ENCODE measurements around the gene HVCN1. TPM values are rescaled to one million over a fixed set of nuclear protein-coding genes. Genes with fewer than 3 reads are reported as not detected.
"Not testable (repeated sequence)": the region's sequence is repeated elsewhere in the genome, so short reads cannot be mapped to it uniquely, and the experiment has no call there.

The HVCN1 gene
- total RNA-seq, 1 donor from 2014 or later: 2.6 TPM

DNA sequence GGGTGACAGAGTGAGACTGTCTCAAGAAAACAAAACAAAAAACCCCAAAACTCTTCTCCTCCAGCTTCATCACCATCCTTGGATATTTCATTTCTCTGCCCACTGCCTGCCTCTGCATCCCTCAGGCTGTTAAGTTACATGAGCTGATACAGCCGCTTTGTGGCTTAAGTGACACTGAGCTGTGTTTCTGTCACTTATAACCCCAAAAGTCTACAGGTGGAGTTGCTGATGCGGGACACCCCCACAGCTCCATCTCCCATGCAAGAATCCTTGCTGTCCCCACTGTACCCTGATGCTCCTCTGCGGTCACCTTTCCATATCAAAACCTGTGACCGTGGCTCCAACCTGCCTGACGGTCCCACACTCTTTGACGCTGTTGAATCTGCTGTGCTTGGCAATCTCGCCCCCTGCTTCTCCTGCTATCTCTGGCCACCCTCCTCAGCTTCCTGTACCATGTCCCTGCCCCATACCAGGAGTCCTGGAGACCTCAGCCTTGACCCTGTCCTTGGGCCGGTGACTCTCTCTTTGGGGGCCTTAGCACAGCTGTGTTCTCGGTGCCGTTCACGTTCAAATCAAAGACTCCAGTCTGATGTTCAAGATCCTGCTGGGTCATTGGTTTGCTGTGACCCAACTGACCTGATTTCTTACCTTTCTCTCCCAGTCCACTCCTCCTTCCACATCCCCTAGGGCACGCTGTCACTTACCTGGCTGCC lies 20.3 kb downstream of the HVCN1 start:
- DNase-seq (ENCODE audit: low read depth in 2 of 2): no peak

DNA sequence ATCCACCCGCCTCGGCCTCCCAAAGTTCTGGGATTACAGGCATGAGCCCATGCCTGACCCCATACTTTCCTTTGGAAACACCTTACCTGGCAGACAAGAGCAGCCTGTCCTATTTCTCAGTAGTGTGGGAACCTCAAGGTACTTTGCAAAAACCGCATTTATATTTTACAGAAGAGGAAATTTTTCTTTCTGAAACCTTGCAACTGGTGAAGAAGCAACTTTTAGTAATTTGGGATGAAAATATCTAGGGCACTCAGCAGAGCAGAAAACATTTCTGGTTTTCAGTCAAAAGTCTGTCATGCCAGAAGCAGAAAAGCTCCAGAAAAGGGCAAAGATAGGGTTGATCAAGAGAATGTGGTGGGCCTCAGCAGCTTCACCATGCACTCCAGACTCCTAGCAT lies 21.2 kb downstream of the HVCN1 start:
- no peak for DNase-seq (ENCODE audit: low read depth in 2 of 2)

DNA sequence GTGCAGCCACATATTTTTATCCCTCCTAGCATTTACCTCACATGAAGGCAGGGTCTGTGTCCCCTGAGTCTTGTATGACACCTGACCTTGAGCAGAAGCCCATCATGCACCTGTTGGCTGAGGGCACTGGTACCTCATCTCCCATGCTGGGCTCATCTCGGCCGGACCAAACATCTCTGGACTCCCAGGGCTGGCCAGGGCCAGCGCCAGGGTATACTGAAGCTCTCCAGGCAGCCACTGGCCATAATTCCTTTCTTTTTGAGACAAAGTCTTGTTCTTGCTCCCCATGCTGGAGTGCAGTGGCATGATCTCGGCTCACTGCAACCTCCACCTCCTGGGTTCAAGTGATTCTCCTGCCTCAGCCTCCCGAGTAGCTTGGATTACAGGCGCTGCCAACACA lies 22.0 kb downstream of the HVCN1 start:
- no peak for DNase-seq (ENCODE audit: low read depth in 2 of 2)

DNA sequence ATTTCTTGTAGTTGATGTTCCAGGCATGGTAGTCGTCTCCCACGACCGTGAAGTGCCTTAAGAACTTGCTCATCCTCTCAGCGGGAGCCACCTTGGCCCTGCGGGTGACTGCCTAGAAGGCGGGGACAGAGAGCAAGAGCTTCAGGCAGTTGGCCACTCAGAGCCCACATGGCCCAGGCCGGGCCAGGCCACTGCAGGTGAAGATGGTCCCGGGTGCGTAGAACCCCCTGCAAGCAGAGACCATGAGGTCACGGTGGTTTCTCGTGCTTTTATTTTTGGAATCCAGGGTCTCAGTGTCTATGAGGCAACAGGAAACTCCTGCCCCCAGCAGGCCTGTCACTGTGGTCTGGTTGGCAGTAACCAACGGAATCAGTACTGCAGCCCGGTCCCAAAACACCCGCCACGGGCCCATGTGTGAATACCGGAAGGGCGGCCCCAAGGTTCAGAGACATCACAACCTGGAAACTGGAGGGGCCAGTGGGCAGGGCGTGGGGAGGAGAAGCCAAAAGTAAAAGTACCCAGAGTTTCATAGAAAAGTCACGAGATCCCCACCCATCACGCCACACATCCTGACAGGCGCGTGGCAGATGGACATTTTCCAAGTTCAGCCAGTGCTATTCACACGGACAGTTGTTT lies 27.5 kb downstream of the HVCN1 start:
- DNase-seq (ENCODE audit: low read depth in 2 of 2): peak in 1 of 2 donors; percentile 55

DNA sequence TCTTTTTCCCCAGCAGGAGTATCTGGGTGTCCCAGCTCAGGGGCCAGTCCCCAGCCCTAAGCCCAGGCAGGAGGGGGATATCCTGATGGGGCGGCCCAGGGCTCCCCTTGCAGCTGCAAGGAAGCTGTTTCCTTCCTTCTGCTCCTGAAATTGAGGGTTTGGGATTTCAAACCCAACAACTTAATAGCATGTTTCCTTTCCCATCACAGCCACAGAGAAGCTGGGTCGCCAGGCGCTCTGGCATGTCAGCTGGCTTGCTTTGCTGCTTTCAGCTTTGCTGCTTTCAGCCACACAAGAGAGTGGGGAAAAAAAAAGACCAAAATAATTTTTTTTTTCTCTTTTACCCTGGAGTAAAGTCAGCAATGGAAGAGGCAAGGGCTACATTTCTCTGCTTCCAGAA lies 30.0 kb downstream of the HVCN1 start:
- no peak for DNase-seq (ENCODE audit: low read depth in 2 of 2)

DNA sequence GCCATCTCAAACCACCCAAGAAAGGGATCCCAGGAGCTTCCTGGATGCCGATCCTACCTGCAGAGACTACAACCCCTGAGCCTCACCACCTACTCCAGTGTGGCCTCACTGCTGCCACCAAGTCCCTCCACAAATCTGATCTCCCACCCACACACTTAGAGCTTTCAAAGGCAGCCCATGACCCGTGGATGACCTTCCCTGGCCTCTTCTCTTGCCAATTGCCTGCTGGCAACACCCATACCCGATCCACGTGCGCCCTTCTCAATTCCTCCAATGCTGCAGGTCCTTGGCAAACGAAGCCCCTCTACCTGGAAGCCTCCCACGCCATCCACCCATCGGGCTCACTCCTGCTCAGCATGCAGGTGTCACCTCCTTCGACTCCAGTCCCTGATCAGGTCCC lies 30.7 kb downstream of the HVCN1 start:
- no peak for DNase-seq (ENCODE audit: low read depth in 2 of 2)

DNA sequence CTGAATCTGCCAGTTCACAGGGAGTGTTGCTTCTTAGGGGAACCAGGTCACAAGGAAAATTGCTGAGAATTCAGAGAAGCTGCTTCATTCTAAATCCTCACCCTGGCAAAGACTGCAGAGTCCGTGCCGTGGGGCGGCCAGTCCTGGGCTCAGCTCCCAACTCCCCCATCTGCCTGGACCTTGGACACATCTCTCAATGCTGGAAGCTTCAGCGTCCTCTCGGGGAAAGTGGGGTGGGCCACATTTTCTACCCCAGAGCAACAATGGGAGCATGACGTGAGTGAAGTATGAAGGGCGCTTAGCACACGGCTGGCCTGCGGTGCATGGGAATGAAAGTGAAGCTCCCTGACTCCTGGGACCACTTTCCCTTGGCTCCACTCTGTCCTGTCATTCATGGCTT lies 31.2 kb downstream of the HVCN1 start:
- no peak for DNase-seq (ENCODE audit: low read depth in 2 of 2)

DNA sequence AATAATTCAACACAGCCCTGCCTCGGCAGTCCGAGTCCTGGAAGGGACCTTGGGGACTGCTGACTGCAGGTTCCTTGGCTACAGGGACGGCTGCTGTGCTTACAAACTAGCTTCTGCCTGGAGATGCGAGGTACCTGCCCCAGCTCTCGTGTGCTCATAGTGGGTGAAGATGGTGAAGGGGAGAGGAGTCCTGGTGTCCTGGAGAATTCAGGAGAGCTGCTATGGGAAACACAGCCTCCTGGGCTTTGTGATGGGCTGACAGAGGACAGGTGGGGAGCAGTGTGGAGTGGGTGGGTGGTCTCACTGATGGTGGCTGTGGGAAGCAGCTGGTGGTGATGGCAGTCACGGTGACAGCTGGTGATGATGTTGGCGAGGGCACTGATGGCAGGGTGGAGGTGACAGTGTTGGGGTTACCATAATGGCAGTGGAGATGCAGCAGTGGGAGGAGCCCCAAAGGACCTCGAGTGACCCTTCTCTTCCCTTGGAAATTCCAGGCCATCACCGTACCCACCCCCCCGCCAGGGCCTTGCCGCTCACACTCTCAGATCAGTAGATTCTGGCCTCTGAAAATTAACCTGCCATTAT lies 32.8 kb downstream of the HVCN1 start:
- no peak for DNase-seq (ENCODE audit: low read depth in 2 of 2)

DNA sequence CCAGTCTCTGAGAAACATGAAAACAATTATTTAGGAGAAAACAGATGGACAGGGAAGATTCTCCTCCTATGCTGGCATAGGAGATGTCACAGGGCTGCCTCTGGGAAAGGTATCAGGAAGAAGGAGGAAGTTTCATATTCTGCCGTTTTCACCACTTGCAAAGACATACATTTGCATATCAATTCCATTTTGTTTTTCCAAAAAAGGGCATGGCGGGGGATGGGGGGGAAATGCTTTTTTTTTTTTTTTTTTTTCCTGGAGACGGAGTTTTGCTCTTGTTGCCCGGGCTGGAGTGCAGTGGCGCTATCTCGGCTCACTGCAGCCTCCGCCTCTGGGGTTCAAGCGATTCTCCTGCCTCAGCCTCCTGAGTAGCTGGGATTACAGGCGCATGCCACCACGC lies 34.7 kb downstream of the HVCN1 start:
- DNase-seq (ENCODE audit: low read depth in 2 of 2): not testable (repeated sequence)

DNA sequence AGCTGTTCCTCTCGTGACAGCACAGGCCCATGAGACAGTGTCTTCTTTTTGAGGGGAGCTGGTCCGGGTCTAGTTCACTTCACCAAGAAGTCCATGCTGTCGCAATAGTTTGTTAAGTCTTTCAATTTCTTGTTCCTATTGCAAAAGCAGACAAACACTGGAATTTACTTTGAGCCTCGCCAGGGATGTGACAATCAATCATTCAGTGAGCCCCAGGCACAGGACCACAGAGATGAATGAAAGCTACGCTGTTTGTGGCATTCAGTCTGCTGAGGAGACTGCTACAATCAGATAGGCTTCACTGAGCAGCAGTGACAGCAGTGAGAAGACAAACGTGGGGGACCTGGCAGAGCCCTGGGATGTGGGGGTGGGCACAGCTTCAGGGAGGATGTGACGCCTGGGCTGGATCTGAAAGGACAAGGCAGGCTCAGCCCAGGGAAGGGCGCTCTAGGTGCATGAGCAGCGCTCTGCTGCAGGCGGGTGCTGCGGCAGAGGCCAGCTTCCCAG lies 39.5 kb downstream of the HVCN1 start:
- DNase-seq (ENCODE audit: low read depth in 2 of 2): no peak

DNA sequence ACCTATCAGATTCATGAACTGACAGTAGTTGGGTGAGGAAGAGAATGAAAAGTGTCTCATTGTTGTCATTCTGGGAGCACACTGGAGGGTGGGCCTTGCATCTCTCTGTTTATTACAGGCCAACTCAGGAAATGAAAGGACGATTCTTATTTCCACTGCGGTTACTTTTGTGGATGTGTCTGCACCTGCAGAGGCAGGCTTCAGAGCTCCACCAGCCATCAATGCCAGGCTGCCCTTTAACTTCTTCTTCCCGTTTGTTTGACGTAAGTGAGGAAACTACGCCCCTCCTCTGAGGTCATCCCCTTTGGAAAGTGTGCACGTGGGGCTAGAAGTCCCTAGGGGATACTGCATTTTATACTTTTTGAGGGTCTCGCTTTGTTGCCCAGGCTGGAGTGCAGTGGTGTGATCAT lies 41.3 kb downstream of the HVCN1 start:
- DNase-seq (ENCODE audit: low read depth in 2 of 2): peak in 1 of 2 donors; percentile 11

DNA sequence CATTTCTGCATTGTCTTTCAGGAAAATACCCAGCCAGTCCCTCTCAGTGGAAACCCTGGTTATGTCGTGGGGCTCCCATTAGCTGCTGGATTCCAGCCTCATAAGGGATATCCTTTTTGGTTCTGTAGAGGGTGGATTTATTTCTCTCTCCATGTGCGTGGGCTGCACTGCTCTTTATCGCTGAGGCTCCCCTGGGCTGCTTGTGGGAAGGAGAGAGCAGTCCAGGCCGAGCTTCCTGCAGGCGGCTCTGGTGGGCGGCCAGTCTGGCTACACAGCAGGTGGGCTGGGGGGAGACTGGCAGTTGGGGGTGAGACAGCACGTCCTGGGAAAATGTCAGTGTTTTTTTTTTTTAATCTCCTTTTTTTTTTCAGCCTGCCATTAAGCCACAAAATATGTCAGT lies 47.4 kb downstream of the HVCN1 start:
- no peak for DNase-seq (ENCODE audit: low read depth in 2 of 2)

DNA sequence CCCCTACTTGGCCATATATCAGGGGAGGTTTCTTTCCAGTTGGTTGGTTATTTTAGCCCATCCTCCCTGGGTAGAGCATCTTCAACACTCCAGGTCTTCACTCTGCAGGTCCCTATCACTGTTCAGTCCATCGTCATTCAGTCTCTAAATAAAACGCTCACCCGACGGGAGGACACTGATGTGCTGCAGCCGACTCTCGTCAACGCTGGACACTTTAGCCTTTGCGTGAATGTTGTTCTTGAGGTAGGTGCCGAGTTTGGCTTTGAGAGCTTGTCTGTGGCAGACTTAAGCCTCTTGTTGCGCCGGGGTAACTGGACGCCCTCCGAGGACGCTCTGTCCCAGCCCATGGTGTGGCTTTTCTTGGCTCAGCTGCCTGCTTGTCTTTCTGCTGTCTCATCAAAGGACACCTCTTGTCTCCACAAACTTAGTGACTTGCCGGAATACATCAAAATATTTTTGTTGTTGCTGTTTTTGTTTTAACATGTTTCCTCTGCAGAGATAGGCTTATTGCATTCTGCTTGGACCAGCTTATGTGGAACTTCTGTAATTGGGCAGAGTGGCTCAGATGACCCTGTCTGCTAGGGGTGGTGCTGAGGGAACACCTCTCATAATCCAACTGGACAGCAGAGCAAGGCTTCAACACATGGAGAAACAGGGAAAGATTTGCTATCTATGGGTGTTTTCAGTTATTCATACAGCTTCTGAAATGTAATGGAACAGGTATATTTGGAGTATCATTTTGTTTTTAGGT lies 48.5 kb downstream of the HVCN1 start:
- DNase-seq (ENCODE audit: low read depth in 2 of 2): no peak

DNA sequence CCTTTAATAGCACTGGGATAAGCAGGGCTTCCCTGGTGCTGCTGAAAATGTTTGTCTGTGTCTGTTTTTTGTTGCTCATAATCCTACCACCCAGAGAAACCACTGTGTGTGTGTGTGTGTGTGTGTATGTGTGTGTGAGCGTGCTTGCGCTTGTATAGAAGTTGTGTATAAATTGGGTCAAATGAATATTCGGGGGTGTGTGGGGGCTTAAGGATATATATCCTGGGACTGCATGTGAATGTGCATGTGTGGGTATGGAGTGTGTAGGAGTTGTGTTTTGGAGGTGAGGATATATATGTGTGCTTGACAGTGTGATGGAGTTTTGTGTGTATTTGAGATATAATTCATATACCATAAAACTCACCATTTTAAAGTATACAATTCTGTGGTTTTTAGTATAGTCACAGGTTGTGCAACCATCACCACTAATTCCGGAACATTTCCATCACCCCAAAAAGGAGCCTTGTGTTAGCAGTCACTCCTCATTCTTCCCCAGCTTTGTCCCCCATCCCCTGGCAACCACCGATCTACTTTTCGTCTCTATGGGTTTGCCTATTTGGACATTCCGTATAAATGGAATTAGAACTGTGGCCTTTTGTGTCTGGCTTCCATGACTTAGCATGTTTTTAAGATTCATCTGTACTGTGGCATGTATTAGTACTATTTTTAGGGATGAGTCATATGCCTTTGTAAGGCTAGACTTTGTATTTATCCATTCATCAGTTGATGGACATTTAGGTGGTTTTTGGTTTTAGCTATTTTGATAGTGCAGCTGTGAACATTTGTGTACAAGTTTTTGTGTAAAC lies 49.4 kb downstream of the HVCN1 start:
- DNase-seq (ENCODE audit: low read depth in 2 of 2): peak in 1 of 2 donors; percentile 39

DNA sequence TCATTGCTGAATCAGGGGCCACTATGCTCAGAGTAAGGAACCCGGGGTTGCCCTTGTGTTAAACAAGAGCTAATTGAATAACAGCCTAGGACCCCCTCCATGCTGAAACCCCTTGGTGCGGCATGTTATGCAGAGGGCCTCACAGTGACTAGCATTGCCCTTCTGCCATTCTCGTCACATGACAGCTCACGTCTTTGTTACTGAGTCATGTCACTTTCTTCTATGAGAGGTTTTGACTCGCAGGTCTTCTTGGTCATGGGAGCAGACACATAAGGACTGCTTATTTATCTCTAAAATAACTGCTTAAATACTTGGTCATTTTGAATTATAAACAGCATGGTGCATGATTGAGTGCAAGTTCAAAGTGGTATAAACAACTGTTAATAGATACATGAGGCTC lies 50.1 kb downstream of the HVCN1 start:
- no peak for DNase-seq (ENCODE audit: low read depth in 2 of 2)

DNA sequence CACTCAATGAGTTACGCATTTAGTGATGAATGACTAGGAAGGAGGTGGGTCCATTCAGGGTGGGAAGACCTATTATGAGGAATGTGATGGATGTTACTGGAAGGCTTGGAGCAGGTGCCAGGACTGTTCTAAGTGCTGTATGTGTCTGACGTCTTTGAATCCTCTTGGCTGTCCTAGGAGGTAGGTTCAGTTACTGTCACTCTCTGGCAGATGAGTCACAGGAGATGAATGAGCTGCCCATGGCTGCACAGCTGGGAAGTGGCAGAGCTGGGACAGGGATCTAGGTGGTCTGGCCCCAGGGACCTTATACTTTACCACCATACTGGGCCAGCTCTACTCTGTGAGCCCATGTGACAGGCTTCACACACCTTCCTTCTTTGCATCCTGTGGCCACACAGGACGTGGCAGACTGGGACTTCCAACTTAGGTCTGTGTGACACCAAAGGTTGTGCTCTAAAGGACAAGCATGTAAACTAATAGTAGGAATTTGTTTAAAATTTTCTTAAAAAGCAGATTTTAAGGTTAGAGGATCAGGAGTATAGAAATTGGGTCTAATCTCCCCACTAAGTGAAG lies 51.0 kb downstream of the HVCN1 start:
- no peak for DNase-seq (ENCODE audit: low read depth in 2 of 2)

DNA sequence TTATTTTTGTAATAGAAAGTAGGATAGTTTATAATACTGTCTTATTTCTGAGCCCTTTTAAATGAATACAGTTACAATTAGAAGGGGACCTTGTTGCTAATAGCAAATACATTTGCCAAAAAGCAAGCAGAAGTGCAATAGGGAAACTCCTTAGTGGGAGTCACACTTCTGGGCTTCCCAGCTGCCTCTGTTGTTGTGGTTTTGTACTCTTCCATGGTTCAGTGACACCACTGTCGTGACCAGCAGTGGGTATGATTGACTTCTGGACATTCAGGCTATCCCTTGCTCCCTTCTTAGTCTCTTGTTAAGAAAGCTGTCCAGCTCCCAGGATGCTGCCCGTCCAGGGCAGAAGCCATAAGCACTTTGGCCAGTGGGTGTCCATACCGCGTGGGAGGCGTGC lies 52.4 kb downstream of the HVCN1 start:
- no peak for DNase-seq (ENCODE audit: low read depth in 2 of 2)

DNA sequence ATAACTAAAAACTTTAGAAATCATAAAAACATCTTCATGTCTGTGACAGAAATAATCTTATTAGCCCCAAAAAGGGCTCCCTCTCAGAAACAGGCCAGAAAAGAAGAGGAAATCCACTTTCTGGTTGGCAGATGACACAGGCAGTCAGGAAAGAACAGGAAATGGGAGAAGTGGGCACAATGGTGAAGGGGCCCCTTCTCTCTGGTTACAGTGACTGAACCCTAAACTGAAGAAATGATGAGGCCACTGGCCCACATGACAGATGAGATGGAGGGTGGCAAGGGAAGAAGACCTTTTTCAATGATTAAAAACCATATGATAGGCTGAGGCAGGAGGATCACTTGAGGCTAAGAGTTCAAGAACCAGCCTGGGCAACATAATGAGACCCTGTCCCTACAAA lies 53.9 kb downstream of the HVCN1 start:
- DNase-seq (ENCODE audit: low read depth in 2 of 2): no peak

DNA sequence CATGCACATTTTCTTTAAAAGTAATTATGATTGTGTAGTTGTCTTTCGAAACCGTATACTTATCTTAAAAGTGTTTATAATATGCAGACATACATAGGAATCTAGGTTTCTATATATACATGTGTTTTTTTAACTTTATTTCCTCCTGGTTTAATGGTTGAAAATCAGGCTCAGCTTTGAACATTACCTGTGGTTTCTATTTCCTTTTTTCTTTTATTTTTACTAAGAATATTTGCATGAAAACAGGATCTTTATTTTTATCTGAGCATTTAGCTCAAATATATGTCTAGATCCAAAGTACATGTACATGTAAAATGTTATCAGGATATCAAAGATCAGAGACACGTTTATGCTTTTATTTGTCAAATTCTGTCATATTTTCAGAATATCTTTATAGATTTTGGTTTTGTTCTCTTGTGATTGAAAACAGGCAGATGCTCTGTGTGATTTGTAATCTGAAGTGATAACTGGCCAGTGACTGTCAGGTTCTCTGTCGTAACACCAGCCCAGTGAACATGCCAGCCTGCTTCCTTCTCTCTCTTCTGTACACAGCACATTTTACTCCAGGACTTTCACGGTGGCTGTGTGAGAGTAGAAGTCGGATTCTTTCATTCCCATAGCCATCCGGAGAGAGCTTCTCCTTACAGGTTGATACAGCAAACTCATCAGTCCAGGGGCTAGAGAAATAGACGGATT lies 61.3 kb downstream of the HVCN1 start:
- no peak for DNase-seq (ENCODE audit: low read depth in 2 of 2)

DNA sequence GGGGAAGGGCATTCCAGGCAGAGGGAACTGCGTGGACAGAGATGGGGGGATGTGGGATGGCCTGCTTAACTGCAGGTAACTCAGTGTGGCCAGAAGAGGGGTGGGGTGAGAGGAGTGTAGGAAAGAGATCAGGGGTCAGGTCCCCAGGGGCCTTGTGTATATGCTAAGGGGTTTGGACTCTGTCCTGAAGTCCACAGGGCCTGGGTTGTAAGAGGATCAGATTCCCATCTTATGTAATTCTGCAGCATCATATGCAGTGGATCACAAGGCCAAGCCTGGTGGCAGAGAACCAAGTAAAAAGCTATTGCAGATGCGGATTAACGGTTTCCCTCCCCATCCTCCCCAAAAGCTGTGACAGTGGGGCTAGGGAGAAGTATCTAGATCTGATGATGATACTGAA lies 66.3 kb downstream of the HVCN1 start:
- DNase-seq (ENCODE audit: low read depth in 2 of 2): no peak
